NCI-H1930 (cell line): Measurements from ENCODE around the gene ITM2C.
A peak's percentile ranks its signal among the peaks of the same experiment; 100 is the strongest.

ENCODE experiments used
- DNase-seq, 2 experiments: peaks; one replicate each; lab custom pipeline; 2025; lab: John Stamatoyannopoulos, UW

The ITM2C gene

DNA sequence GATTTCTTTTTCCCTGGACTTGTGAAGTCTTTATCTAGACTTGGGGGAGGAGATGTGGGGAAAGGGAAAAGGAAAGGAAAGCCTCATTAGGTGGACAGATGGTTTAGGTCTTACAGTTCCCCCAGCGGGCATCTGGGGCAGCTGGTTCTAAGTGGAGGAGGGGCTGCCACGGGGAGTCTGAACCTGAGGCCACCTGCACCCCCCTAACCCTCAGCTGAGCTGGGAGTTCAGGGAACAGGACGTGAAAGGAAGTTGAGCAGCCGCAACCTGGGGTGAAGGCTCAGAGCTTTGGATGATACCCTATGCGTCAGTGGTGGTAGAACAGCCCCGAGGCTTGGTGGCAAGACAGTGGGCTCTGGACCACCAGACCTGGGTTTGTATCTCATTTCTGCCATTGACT, 26.8 kb downstream of the ITM2C start:
- no peak for DNase-seq

GRCh38 chr2:230893338-230893737, 28.6 kb downstream of the ITM2C start:
- no peak for DNase-seq

DNA sequence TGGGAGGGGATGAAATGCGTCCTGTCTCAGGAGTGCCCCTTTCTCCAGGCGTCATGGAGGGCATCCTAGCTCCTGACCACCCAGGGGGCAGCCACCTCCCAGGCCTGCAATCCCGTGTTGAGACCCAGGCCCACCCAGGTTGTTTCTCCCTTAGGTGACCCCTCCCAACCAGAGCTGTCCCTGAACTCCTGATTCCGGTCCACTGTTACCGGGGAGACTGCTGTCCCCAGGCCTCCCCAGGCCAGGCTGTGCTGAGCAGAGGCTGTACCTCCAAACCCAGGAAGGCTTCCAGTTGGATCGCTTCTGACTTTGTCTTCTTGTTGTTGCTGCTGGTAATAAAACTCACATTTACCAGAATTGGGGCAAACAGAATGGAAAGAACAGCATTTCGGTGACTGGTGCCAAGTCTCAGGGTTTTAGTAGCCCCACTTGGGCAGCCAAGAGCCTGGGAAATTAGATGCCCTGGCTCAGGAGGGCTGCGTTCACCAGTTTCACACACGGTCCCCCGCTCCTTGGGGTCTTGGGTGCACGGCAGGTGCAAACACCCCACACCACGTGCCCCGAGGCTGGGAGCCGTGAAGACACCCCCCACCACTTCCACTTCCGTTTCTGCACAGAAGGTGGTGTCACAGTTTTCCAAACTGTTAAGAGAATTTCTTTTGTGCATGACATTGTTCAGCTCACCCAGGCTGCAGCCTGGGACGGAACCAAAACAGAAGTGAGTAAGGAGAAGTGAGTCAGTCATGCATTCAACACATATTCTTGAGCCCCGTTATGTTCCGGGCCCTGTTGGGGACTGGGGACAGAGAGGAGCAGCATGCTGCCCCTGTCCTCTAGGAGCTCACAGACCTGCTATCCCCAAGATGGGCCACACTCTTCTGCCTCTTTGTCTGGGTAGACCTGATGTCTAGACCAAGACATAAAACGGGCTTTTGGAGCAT, 29.4 kb downstream of the ITM2C start:
- no peak for DNase-seq

DNA sequence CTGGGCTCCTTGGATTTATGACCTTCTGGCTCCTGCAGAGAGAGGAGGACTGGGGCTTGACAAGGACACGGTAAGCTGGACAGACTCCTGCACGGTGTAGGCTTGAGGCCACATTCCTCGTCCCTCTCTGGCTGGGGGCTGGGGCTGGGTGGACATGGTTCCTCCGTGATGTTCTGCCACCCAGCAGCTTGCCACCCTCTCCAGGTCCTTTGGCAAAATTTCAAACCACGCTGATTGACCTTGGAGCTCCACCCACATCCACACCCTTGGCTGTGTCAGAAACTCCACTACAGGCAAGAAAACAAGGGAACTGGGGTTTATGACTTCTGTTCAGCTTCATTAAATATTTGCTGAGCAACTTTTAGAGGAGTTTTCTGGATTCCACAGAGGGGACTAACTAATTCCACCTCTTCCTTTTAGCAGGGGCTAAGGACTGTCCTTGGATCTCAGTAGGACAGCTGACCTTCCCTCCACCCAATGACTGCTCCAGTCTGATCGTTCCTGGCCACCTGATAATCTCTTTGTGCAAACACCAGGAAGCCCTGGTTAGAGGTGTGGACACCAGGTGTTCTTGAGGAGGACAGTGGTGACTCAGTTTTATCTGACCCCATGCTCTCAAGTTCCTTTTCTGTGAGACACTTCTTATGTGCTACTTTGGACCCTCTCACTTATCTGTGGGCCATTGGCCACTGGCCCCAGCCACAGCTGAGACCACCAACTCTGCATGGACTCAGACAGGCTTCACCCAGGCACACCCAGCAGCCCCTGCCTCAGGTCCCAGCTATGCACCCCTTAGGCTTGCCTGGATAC, 31.0 kb downstream of the ITM2C start:
- DNase-seq = no peak

- no peak for DNase-seq
These were observed 31.8 kb downstream of the ITM2C start for GRCh38 chr2:230896346-230897115.

DNA sequence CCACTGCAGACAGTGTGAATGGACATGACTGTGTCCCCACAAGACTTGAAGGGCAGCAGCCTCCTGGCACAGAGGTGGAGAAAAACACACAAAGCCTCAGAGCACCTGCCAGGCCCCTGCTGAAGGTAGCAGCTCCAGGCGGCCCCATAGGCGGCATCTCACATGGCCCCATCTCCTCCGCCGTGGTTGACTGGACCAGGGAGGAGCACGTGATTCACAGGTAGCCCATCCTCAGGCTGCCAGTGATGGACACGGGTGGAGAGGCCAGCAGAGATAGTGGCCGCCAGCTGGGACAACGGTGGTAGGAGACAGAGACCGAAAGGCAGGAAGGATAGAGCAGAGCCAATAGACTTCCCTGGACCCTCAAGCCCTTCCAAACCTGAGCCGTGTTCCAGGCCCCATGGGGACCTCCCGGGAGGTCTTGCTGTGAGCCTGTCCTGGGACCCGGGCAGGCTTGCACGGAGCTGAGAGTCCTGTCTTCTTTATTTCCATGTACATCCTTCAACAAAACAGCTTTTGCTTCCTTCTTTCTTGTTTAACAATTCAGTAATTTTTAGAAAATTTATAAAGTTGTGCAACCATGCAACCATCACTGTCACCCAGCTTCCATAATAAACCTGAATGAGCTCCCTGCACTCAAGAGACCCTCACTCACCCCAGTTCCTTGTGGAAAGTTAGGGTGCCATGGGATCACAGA, 33.4 kb downstream of the ITM2C start:
- no peak for DNase-seq

DNA sequence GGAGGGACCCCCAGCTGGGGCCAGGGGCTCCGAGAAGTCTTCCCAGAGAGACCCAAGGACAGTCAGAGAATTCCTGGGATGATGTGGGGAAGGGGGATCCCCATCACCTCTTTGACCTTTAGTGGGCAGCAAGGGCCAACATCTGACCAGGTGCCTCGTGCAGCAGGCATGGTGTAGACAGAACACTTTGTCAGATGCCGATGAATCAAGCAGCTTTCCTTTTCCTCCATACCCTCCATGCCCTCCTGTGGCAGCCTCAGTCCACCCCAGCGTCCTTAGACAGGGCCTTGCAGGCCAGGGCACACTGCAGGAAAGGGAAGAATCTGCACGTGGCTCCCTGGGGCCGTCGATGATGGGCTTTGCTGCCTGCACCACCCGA, 34.0 kb downstream of the ITM2C start:
- DNase-seq = no peak

DNA sequence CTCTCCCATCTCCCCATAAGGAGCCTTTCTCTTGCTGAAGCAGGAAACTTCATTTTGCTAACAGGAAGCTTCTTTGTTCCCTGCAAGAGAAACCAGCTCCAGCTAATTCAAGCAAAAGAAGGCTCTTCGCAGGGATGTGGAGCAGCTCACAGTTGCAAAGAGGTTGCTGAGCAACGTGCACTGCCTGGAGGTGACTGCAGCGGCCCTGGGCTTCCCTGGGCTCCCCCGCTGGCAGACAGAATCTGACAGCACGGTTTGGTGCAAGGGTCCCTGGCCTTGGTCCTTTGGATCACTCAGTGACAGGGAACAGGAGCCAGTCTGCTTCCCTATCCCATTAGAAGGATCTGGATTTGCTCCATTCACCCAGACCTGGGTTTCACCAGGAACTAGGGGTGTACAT, 34.5 kb downstream of the ITM2C start:
- DNase-seq = no peak

DNA sequence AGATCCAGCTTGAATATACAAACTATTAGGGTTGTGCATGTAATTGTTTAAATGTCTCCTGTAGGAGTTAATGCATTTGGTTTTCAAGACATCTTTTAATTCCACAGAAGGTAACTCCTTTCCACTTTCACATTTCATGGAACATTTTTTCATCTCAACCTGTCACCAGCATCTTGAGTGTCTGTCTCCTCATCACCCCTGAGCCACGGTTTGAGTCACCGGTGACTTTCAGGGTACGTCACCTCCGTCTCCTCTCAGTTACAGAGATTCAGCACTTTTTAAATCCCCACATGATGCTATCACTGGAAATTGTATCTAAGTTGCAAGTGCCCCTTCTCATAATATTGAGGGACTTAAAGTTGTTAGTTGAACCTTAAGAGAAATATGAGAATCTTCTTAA, 35.0 kb downstream of the ITM2C start:
- DNase-seq = no peak

- no peak for DNase-seq
These were observed 35.7 kb downstream of the ITM2C start for GRCh38 chr2:230900336-230900995.

- DNase-seq = no peak
These were observed 36.3 kb downstream of the ITM2C start for GRCh38 chr2:230901006-230901405.

DNA sequence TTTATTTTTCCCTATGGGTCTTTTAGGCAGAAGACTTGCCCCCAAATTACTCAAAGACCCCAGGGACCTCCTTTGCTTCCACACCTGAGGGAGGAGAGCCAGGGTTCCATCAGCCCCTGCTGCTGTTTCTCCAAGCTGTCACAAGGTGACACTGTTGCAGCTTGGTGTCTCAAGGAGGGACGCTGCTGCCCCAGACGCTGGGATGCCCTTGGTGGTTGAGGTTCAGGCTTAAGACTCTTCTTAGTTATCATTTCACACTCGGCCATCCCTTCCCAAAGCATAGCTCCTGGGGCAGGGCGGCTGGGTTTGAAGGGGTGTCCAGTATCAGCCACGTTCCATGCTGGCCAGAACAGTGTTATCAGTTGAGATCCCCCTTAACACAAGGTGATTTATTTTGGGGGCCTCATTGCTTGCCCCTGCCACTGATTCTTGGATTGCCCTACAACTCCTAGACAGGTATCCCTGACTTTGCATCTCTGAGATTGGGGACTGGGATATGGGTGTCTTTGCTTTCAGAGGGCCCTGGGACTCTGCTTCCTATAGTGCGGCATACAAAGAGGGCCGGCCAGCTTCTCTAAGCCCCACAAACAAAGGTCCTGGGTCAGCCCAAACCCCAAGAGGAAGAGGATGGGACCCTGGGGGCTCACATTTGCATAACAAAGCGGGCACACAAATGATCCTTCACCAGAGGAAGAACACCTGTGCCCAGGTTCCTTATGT, 37.6 kb downstream of the ITM2C start:
- DNase-seq = peak; percentile 28 to 47

DNA sequence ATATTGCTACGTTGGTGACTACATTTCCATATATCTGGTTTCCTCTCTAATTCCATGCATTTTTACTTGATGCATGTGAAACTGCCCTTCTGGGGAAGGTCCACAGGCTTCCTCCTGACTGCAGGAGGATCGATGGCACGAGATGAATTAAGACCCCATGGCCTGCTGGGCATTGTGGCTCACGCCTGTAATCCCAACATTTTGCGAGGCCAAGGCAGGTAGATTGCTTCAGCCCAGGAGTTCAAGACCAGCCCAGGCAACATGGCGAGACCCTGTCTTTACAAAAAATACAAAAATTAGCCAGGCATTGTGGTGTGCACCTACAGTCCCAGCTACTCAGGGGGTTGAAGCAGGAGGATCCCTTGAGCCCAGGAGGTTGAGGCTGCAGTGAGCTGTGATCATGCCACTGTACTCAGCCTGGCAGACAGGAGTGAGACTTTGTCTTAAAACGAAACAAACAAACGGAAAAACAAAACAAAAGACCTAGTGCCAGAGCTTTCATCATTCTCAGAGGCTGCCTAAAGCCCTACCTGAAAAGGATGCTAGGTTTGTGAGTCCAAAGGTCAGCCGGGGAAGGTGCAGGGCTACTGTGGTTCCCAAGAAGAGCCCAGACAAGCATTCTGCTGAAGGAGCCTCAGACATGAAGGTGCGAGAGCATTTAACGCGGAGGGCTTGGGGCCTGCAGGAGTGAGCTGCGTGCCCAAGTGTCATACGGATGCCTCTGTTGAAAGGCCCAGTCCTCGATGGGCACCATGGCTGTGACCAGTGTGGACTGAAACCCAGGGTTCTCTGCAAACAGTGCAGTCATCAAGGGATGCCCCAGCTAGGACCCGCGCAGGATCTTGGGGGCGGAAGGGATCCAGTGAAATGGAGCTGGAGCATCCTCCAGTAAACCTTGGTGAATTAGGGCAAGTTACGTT, 38.7 kb downstream of the ITM2C start:
- no peak for DNase-seq

GRCh38 chr2:230904856-230905447, 40.2 kb downstream of the ITM2C start:
- no peak for DNase-seq

DNA sequence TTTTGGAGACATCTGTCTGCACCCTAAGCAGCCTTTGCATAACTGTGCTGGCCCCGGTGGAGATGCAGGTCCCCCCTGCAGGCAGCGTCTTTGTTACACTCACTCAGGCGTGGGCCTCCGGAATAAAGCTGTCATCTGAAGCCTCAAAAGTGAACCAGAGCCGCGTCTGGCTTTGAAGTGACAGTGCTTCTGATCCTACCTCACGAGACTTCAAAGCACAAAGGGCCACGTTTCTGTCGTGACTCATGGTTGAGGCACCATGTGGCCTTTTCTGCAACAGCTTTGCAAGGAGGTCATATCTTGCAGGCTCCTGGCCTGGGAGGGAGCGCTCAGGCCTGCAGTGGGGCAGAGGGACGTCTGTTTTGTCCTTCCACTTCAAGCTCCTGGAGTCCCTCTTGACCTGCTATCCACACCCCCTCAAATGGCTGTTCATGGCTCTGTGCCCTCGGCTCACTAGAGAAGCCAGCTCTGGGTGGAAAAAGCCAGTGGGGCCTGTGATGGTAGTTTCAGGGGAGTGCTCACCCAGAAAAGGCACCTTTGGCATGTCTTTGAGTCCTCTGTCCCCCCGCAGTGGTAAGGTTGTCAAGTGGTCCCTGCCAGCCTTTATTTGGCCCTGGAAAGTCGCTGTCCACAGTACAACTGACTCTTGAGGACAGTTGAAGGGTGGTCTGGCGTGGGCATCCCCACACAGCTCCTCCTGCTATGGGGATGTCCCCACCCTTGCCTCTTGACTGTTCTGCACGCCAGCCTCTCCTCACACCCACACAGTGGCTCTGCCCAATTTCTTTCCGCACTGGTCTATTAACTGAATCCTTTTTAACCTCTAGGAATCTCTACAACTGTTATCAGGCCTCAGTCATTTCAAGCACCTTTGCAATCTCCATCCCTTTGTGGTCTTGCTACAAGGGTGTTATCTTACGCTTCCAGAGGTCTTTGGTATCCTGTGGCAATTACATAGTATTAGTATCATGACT, 41.0 kb downstream of the ITM2C start:
- no peak for DNase-seq

GRCh38 chr2:230906471-230907230, 41.9 kb downstream of the ITM2C start:
- DNase-seq = no peak
